Breast epithelium (tissue), 4 donors: Measurements from ENCODE around the gene RIPOR2. TPM values are rescaled to one million over a fixed set of nuclear protein-coding genes. Genes with fewer than 3 reads are reported as not detected.

Source experiments
- DNase-seq, 2 donors: peaks; one replicate each; pipeline ENCODE4 v3.0.0-alpha.2; 2019; ENCODE audit warnings: low spot score in 2 of 2
- H3K27ac ChIP-seq, 2 donors: fragments of 200-600 bp; sonication (generic) in 1 of 2; one replicate each; pipeline ENCODE4 v1.5.1; 2016 to 2019; ENCODE audit warnings: mild to moderate bottlenecking in 1 of 2
- H3K27me3 ChIP-seq, 2 donors: fragments of 200-600 bp; sonication (generic) in 1 of 2; one replicate each; pipeline versions ENCODE4 v1.5.1 to v1.6.0; 2017 to 2019; ENCODE audit warnings: control low read depth in 1 of 2, mild to moderate bottlenecking in 1 of 2
- H3K36me3 ChIP-seq: fragments of 200-600 bp; one replicate; pipeline ENCODE4 v1.5.1; 2019
- H3K4me1 ChIP-seq, 2 donors: fragments of 200-600 bp; sonication (generic); one replicate each; pipeline ENCODE4 v1.5.1; 2016 to 2019; ENCODE audit warnings: control low read depth in 1 of 2
- H3K4me3 ChIP-seq, 3 donors: fragments of 200-600 bp; sonication (generic); 1 replicate in 2 of 3; 2 replicates in 1 of 3; pipeline ENCODE4 v1.5.1; 2016 to 2019; ENCODE audit warnings: mild to moderate bottlenecking in 3 of 3, moderate library complexity in 2 of 3
- H3K9me3 ChIP-seq, 2 donors: fragments of 200-600 bp; sonication (generic) in 1 of 2; one replicate each; pipeline ENCODE4 v1.5.1; 2016 to 2019; ENCODE audit warnings: control low read depth in 1 of 2
- POLR2A ChIP-seq: fragments of 450-650 bp; IDR thresholded peaks from one replicate; pipeline ENCODE4 v1.6.1; 2016; ENCODE audit warnings: antibody characterized with exemption, mild to moderate bottlenecking, moderate library complexity
- POLR2AphosphoS5 ChIP-seq, 3 donors: sonication (generic); formaldehyde crosslinking; IDR thresholded peaks; one replicate each; pipeline ENCODE4 v1.6.1; 2017; ENCODE audit warnings: antibody characterized with exemption in 3 of 3
- intact Hi-C: fragments of 100-400 bp; cut with DNase I; formaldehyde crosslinking; loops from one replicate; pipeline ENCODE4 v1.15.1; 2023; ENCODE audit warnings: low total_unique reads
- total RNA-seq, 3 donors: library from RNA; depleted of rRNA; stranded (reverse); fragments of >200 nt; gene quantifications; one replicate each; pipeline ENCODE4 v1.1.0, GENCODE V29; 2016
- TF ChIP-seq, protein P1 (sequence below), 3 donors: fragments of 450-650 bp; IDR thresholded peaks; one replicate each; pipeline ENCODE4 v1.5.1; 2016 to 2017; ENCODE audit warnings: antibody characterized with exemption in 3 of 3, mild to moderate bottlenecking in 3 of 3, moderate library complexity in 3 of 3

Gene RIPOR2
- total RNA-seq, 3 donors from 2014 or later: 13.8 to 70.5 (median 29.2) TPM

DNA sequence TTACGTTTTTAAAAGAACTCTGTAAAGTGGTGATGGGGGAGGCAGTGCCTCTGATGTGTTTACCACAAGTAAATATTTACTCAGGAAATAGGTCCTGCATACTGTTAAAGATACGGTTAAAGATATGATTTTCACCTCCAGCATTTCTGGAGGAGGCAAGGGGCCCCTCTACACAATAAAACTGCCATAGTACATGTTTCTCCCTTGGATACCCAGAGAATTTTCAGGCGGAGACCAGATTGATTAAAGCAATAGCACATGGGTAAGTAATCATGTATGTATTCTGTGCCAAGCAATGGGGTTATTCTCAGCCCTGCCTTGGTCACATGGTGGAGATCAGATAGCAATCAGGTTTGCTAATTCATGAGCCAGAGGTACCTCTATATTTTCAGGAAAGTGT lies 9.6 kb downstream of the RIPOR2 start:
- no peaks in the 10 kb centered on the region for H3K27me3 ChIP-seq
- intact Hi-C loops: no loop called here
- no peak overlapping the region for H3K4me3 ChIP-seq
- H3K9me3 ChIP-seq: no peaks in the 10 kb centered on the region
- H3K4me1 ChIP-seq: no peaks in the 10 kb centered on the region
- no peak for TF ChIP-seq POLR2AphosphoS5 (IDR thresholded peaks at IDR 0.05)
- TF ChIP-seq, protein P1, sequence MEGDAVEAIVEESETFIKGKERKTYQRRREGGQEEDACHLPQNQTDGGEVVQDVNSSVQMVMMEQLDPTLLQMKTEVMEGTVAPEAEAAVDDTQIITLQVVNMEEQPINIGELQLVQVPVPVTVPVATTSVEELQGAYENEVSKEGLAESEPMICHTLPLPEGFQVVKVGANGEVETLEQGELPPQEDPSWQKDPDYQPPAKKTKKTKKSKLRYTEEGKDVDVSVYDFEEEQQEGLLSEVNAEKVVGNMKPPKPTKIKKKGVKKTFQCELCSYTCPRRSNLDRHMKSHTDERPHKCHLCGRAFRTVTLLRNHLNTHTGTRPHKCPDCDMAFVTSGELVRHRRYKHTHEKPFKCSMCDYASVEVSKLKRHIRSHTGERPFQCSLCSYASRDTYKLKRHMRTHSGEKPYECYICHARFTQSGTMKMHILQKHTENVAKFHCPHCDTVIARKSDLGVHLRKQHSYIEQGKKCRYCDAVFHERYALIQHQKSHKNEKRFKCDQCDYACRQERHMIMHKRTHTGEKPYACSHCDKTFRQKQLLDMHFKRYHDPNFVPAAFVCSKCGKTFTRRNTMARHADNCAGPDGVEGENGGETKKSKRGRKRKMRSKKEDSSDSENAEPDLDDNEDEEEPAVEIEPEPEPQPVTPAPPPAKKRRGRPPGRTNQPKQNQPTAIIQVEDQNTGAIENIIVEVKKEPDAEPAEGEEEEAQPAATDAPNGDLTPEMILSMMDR (IDR thresholded peaks at IDR 0.05): no peak
- no peak for TF ChIP-seq POLR2A
- H3K36me3 ChIP-seq: no peaks in the 10 kb centered on the region
- no peak overlapping the region for H3K27ac ChIP-seq
- DNase-seq: no peak

- DNase-seq: no peak
- no peaks in the 10 kb centered on the region for H3K27me3 ChIP-seq
- no peaks in the 10 kb centered on the region for H3K4me1 ChIP-seq
- no peaks in the 10 kb centered on the region for H3K9me3 ChIP-seq
- H3K36me3 ChIP-seq: no peaks in the 10 kb centered on the region
- TF ChIP-seq POLR2A (no peak), POLR2AphosphoS5 (IDR thresholded peaks at IDR 0.05) (no peak)
- TF ChIP-seq, protein P1 (IDR thresholded peaks at IDR 0.05): no peak
- intact Hi-C loops: no loop called here
- H3K27ac ChIP-seq: no peak overlapping the region
- H3K4me3 ChIP-seq: no peak overlapping the region
Measured at GRCh38 chr6:24925661-24926060, 10.1 kb downstream of the RIPOR2 start.

- TF ChIP-seq POLR2A (no peak), POLR2AphosphoS5 (IDR thresholded peaks at IDR 0.05) (no peak)
- TF ChIP-seq, protein P1 (IDR thresholded peaks at IDR 0.05): no peak
- Histone ChIP-seq H3K27me3 (no peaks in the 10 kb centered on the region), H3K4me1 (no peaks in the 10 kb centered on the region), H3K27ac (no peak overlapping the region), H3K36me3 (no peaks in the 10 kb centered on the region), H3K4me3 (no peak overlapping the region), H3K9me3 (no peaks in the 10 kb centered on the region)
- intact Hi-C loops: no loop called here
- no peak for DNase-seq
Measured at GRCh38 chr6:24924580-24925356, 11.0 kb downstream of the RIPOR2 start.

DNA sequence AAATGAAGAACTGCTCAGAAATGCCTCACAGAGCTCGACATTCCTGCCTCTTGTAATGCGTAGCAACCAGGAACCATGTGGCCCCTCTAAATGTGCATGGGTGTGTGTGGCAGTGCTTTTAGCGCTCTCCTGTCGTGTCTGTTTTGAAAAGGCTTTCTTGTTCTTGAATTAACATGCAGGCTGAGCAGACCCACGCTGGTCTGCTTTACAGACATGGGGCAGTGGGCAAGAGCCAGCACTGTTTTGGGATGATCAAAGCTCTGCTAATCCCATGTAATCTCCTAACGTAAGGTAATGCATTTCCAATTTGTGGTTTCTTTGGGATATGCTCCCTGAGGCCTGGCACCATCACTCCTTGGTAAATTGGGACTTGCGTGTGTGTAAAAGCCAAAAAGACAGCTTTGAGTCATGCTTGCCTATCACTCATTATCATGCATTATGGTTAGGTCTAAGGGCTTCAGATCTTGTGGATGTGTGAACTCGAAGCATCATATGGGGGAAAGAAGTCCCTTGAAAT lies 11.8 kb downstream of the RIPOR2 start:
- Histone ChIP-seq H3K27ac (no peak overlapping the region), H3K4me3 (no peak overlapping the region), H3K27me3 (no peaks in the 10 kb centered on the region), H3K36me3 (no peaks in the 10 kb centered on the region), H3K4me1 (no peaks in the 10 kb centered on the region), H3K9me3 (no peaks in the 10 kb centered on the region)
- DNase-seq: no peak
- intact Hi-C loops: no loop called here
- TF ChIP-seq, protein P1 (IDR thresholded peaks at IDR 0.05): no peak

DNA sequence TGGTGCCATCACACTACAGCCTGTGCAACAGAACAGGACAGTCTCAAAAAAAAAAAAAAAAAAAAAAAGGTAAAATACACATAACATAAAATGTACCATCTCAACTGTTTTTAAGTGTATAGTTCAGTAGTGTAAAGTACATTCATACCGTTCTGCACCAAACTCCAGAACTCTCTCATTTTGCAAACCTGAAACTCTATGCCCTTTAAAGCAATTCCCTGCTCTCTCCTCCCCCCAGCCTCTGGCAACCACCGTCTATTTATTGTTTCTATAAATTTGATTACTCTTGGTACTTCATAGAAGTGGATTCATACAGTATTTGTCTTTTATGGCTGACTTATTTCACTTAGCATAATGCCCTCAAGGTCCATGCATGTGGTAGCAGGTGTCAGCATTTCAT lies 12.9 kb downstream of the RIPOR2 start:
- Histone ChIP-seq H3K9me3 (no peaks in the 10 kb centered on the region), H3K4me3 (no peak overlapping the region), H3K4me1 (no peaks in the 10 kb centered on the region), H3K27me3 (no peaks in the 10 kb centered on the region), H3K36me3 (no peaks in the 10 kb centered on the region), H3K27ac (no peak overlapping the region)
- intact Hi-C loops: no loop called here
- TF ChIP-seq, protein P1 (IDR thresholded peaks at IDR 0.05): no peak
- TF ChIP-seq POLR2AphosphoS5 (IDR thresholded peaks at IDR 0.05): no peak
- no peak for TF ChIP-seq POLR2A
- no peak for DNase-seq
